PC-3 (cell line): ENCODE measurements around the gene ZIC4. TPM values are rescaled to one million over a fixed set of nuclear protein-coding genes. Genes with fewer than 3 reads are reported as not detected.

Experiments used
- ATAC-seq: fragments of 200-7000 bp; cut with Tn5 transposase; 2 replicates; pipeline ENCODE4 v1.9.1; 2020; ENCODE audit warnings: mild to moderate bottlenecking, moderate library complexity
- BruUV-seq: library from RNA; stranded (reverse); fragments of 400-500 nt; replicated peaks from 2 replicates; lab custom pipeline; 2021; lab: Mats Ljungman, UMichigan
- CTCF ChIA-PET: fragments of 300-600 bp; sonication (Branson Sonifier 250); formaldehyde crosslinking; loops from one replicate; lab custom pipeline; 2022; ENCODE audit warnings: antibody characterized with exemption; lab: Charles Lee
- POLR2A ChIA-PET: fragments of 300-600 bp; sonication (Branson Sonifier 250); formaldehyde crosslinking; loops from one replicate; lab custom pipeline; 2022; ENCODE audit warnings: antibody characterized with exemption; ENCODE audit not compliant: unreplicated experiment; lab: Charles Lee
- DNase-seq: peaks from one replicate; pipeline ENCODE4 v3.0.0-alpha.2; 2015
- H2AFZ ChIP-seq: fragments of 300-600 bp; sonication (generic); 2 replicates; pipeline ENCODE4 v1.6.0; 2016; ENCODE audit warnings: antibody characterized with exemption, low read length
- H3F3A ChIP-seq: fragments of 300-600 bp; sonication (generic); one replicate; pipeline ENCODE4 v1.6.0; 2017; ENCODE audit warnings: antibody characterized with exemption, low read length, control low read depth, mild to moderate bottlenecking; ENCODE audit not compliant: unreplicated experiment
- H3K27ac ChIP-seq: fragments of 300-600 bp; sonication (generic); 2 replicates; pipeline ENCODE4 v1.5.1; 2016; ENCODE audit warnings: mild to moderate bottlenecking, low read length
- H3K27me3 ChIP-seq: fragments of 300-600 bp; sonication (generic); 2 replicates; pipeline ENCODE4 v1.6.1; 2016; ENCODE audit warnings: low read length, mixed read lengths
- H3K36me3 ChIP-seq: fragments of 300-600 bp; sonication (generic); 2 replicates; pipeline ENCODE4 v1.6.1; 2016; ENCODE audit warnings: low read depth, mixed run types, low read length, mixed read lengths
- H3K4me1 ChIP-seq: fragments of 300-600 bp; sonication (generic); 2 replicates; pipeline ENCODE4 v1.5.1; 2016; ENCODE audit warnings: low read length; ENCODE audit not compliant: insufficient read depth
- H3K4me2 ChIP-seq: fragments of 300-600 bp; sonication (generic); 2 replicates; pipeline ENCODE4 v1.6.0; 2016; ENCODE audit warnings: low read length
- H3K4me3 ChIP-seq: fragments of 300-600 bp; sonication (generic); 2 replicates; pipeline ENCODE4 v1.5.1; 2016; ENCODE audit warnings: mild to moderate bottlenecking, low read length, mixed read lengths
- H3K79me2 ChIP-seq: fragments of 300-600 bp; sonication (generic); 2 replicates; pipeline ENCODE4 v1.6.1; 2017; ENCODE audit warnings: low read length, mixed read lengths
- H3K9ac ChIP-seq: fragments of 300-600 bp; sonication (generic); 2 replicates; pipeline ENCODE4 v1.6.0; 2016; ENCODE audit warnings: mild to moderate bottlenecking, low read length
- H3K9me2 ChIP-seq: fragments of 300-600 bp; sonication (generic); replicated peaks from 2 replicates; pipeline ENCODE4 v1.6.1; 2016; ENCODE audit warnings: mixed run types, low read length, mixed read lengths
- H3K9me3 ChIP-seq: fragments of 300-600 bp; sonication (generic); 2 replicates; pipeline ENCODE4 v1.6.1; 2016; ENCODE audit warnings: low read length, mixed read lengths
- H4K20me1 ChIP-seq: fragments of 300-600 bp; sonication (generic); 2 replicates; pipeline ENCODE4 v1.6.1; 2016; ENCODE audit warnings: low read length, mixed read lengths
- EZH2 ChIP-seq: fragments of 300-600 bp; sonication (generic); IDR thresholded peaks from one replicate; pipeline ENCODE4 v1.6.1; 2017; ENCODE audit warnings: antibody characterized with exemption, mild to moderate bottlenecking, low read length; ENCODE audit not compliant: unreplicated experiment
- EZH2phosphoT487 ChIP-seq: fragments of 300-600 bp; sonication (generic); IDR thresholded peaks from 2 replicates; pipeline ENCODE4 v1.6.1; 2018; ENCODE audit warnings: mild to moderate bottlenecking, antibody characterized with exemption, low read length, borderline replicate concordance
- intact Hi-C: fragments of 100-400 bp; cut with micrococcal nuclease; formaldehyde crosslinking; loops from 2 replicates; pipeline ENCODE4 v1.9.0; 2023
- total RNA-seq: library from RNA; depleted of rRNA; stranded (reverse); fragments of >200 nt; gene quantifications from 2 replicates; pipeline ENCODE4 v1.2.3, GENCODE V29; 2014
- TF ChIP-seq, protein P1 (sequence below): fragments of 300-600 bp; sonication (generic); conservative IDR thresholded peaks from 2 replicates; pipeline ENCODE4 v1.5.1; 2017; ENCODE audit warnings: antibody characterized with exemption, low read depth, mild to moderate bottlenecking, low read length

The ZIC4 gene
- total RNA-seq, 1 experiment from 2014 or later: not detected

DNA sequence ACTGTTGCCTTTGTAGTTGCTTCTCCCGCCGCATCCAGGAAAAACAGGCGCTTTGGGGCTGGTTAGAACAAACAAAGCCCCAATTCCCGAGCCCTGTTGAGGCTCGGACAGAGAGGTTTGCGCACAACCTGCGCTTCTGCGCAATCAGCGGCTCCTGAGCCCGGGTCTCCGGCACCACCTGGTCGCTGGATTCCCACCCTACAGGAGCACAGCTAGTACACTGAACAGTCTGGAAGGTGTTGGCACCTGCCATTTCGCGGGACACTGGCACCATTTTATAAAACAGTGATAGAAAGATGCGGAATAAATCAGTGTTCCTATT is 13.8 kb downstream of the ZIC4 start:
- no peaks in the 10 kb centered on the region for H3K9me3 ChIP-seq
- intact Hi-C loops: no loop called here
- no peaks in the 10 kb centered on the region for H4K20me1 ChIP-seq
- H3K27ac ChIP-seq: no peak overlapping the region
- no TSS peak for BruUV-seq
- no peak for ATAC-seq
- CTCF ChIA-PET: no interaction called here
- no peak overlapping the region for H3K9ac ChIP-seq
- peaks cover 62% of the 10 kb centered on the region for H3K27me3 ChIP-seq
- H3K4me1 ChIP-seq: no peaks in the 10 kb centered on the region
- H3K4me3 ChIP-seq: no peak overlapping the region
- no peak overlapping the region for H3K4me2 ChIP-seq
- H3K9me2 ChIP-seq: no peaks in the 10 kb centered on the region
- TF ChIP-seq, protein P1, sequence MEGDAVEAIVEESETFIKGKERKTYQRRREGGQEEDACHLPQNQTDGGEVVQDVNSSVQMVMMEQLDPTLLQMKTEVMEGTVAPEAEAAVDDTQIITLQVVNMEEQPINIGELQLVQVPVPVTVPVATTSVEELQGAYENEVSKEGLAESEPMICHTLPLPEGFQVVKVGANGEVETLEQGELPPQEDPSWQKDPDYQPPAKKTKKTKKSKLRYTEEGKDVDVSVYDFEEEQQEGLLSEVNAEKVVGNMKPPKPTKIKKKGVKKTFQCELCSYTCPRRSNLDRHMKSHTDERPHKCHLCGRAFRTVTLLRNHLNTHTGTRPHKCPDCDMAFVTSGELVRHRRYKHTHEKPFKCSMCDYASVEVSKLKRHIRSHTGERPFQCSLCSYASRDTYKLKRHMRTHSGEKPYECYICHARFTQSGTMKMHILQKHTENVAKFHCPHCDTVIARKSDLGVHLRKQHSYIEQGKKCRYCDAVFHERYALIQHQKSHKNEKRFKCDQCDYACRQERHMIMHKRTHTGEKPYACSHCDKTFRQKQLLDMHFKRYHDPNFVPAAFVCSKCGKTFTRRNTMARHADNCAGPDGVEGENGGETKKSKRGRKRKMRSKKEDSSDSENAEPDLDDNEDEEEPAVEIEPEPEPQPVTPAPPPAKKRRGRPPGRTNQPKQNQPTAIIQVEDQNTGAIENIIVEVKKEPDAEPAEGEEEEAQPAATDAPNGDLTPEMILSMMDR: no peak
- TF ChIP-seq EZH2: no peak
- TF ChIP-seq EZH2phosphoT487: no peak
- no peak for DNase-seq
- H3K36me3 ChIP-seq: no peaks in the 10 kb centered on the region
- no peaks in the 10 kb centered on the region for H3K79me2 ChIP-seq
- no peaks in the 10 kb centered on the region for H3F3A ChIP-seq
- H2AFZ ChIP-seq: no peak overlapping the region
- POLR2A ChIA-PET: no interaction called here

DNA sequence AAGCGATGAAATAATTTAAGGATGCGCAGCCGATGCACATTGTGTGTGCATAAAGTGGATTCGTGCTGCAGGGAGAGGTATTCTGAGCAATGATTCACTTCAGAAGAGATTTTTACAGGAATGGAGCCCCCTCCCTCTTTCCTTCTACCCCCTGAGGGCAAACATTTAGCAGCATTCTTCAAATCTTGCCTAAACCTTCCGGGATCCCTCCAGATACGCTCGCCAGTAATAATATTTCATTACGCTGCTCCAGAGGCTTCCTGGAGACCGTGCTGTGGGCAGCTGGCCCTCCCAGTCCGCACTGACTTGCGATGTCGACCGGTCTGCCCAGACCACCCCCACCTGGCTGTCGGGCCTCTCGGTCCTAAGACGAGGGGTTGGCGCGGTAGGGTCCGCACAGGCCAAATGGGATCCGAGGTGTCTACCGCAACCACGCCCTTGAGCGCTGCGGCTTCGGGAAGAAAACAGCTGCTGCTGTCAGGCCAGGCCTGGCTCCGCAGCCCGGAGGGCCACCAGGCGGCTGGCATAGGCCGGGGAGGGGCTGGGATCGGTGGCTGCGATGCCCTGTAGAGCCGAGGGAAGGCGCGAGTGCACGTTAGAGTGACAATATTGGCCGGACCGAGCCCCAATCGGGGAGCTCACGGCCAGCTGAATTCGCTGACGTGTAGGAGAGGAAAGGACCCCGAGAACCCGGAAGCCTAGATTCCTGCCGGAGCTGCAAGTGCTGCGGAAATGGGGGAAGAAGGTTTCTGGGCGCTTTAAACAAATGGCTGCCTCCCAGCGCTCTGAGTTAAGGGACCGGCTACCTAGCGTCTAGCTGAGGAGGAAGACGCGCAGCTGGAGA is 14.3 kb downstream of the ZIC4 start:
- ChIA-PET CTCF (no interaction called here), POLR2A (no interaction called here)
- Histone ChIP-seq H2AFZ (no peak overlapping the region), H4K20me1 (no peaks in the 10 kb centered on the region), H3K9ac (no peak overlapping the region), H3F3A (no peaks in the 10 kb centered on the region), H3K4me1 (no peaks in the 10 kb centered on the region), H3K27me3 (peaks cover 68% of the 10 kb centered on the region), H3K27ac (no peak overlapping the region), H3K4me3 (no peak overlapping the region), H3K9me3 (no peaks in the 10 kb centered on the region), H3K36me3 (no peaks in the 10 kb centered on the region), H3K9me2 (no peaks in the 10 kb centered on the region), H3K79me2 (no peaks in the 10 kb centered on the region), H3K4me2 (no peak overlapping the region)
- no peak for TF ChIP-seq EZH2
- no peak for TF ChIP-seq EZH2phosphoT487
- TF ChIP-seq, protein P1: no peak
- ATAC-seq (no peak), DNase-seq (no peak)
- no TSS peak for BruUV-seq
- intact Hi-C loops: no loop called here
